HepG2 (cell line): ENCODE results near the gene TRIM44. TPM values are rescaled to one million over a fixed set of nuclear protein-coding genes. Genes with fewer than 3 reads are reported as not detected.

Source experiments
- ATAC-seq: fragments of 200-7000 bp; cut with Tn5 transposase; 3 replicates; pipeline ENCODE4 v1.9.1; 2020; ENCODE audit warnings: mild to moderate bottlenecking, moderate library complexity
- BruUV-seq: library from RNA; stranded (reverse); fragments of 400-500 nt; replicated peaks from 2 replicates; lab custom pipeline; 2021; lab: Mats Ljungman, UMichigan
- CTCF ChIA-PET: fragments of 300-600 bp; formaldehyde crosslinking; extraction: SDS; loops from one replicate; lab custom pipeline; 2021; ENCODE audit warnings: low total read pairs, inconsistent platforms, low intra/inter-chr PET ratio; lab: Yijun Ruan, JAX
- POLR2A ChIA-PET: fragments of 350-600 bp; sonication (Branson Sonifier 250); formaldehyde crosslinking; loops from one replicate; lab custom pipeline; 2020; ENCODE audit warnings: antibody characterized with exemption, inconsistent platforms; lab: Yijun Ruan, JAX
- DNase-seq: peaks from one replicate; pipeline ENCODE4 v3.0.0-alpha.2; 2015; ENCODE audit warnings: low spot score
- FAIRE-seq: peaks from 3 replicates; lab custom pipeline; 2011; peaks lifted over from hg19 to GRCh38; lab: Jason Lieb, UNC
- H2AFZ ChIP-seq: one replicate; pipeline ENCODE4 v1.6.1; 2011; ENCODE audit warnings: low read length, inconsistent platforms
- H3K27ac ChIP-seq: fragments of 300-600 bp; 3 replicates; pipeline ENCODE4 v1.8.0; 2011; ENCODE audit warnings: mixed run types, mild to moderate bottlenecking, mixed read lengths, low read length, inconsistent platforms; ENCODE audit not compliant: insufficient read depth; ENCODE audit errors: extremely low read length
- H3K27me3 ChIP-seq, 2 experiments: fragments of 200-600 bp in 1 of 2; 2 replicates in 1 of 2; 3 replicates in 1 of 2; pipeline versions ENCODE4 v1.6.0 to v1.8.0; 2011; ENCODE audit warnings: low read length in 2 of 2, mild to moderate bottlenecking in 2 of 2, moderate library complexity in 2 of 2, inconsistent platforms in 1 of 2; ENCODE audit not compliant: insufficient read depth in 2 of 2, control insufficient read depth in 1 of 2
- H3K36me3 ChIP-seq, 2 experiments: fragments of 200-600 bp in 1 of 2; replicated peaks in 1 of 2; 2 replicates in 1 of 2; 3 replicates in 1 of 2; pipeline versions ENCODE4 v1.5.1 to v1.8.0; 2011; ENCODE audit warnings: low read length in 2 of 2, inconsistent platforms in 1 of 2; ENCODE audit not compliant: insufficient read depth in 2 of 2, control insufficient read depth in 1 of 2
- H3K4me1 ChIP-seq: 2 replicates; pipeline ENCODE4 v1.5.1; 2012; ENCODE audit warnings: low read length, inconsistent platforms; ENCODE audit not compliant: insufficient read depth
- H3K4me2 ChIP-seq: 2 replicates; pipeline ENCODE4 v1.6.0; 2011; ENCODE audit warnings: low read depth, low read length, inconsistent platforms
- H3K4me3 ChIP-seq, 3 experiments: fragments of 200-600 bp in 1 of 3; sonication (generic), shearing (Covaris generic) in 1 of 3; replicated peaks in 1 of 3; 2 replicates each; pipeline ENCODE4 v1.5.1; 2011 to 2016; ENCODE audit warnings: low read length in 3 of 3, inconsistent platforms in 2 of 3, low read depth in 2 of 3, mild to moderate bottlenecking in 2 of 3, control low read depth in 1 of 3, mixed read lengths in 1 of 3; ENCODE audit not compliant: insufficient read depth in 1 of 3
- H3K79me2 ChIP-seq: one replicate; pipeline ENCODE4 v1.6.1; 2011; ENCODE audit warnings: low read length, inconsistent platforms; ENCODE audit not compliant: insufficient read depth
- H3K9ac ChIP-seq: 2 replicates; pipeline ENCODE4 v1.6.0; 2011; ENCODE audit warnings: mild to moderate bottlenecking, low read depth, low read length, inconsistent platforms; ENCODE audit not compliant: insufficient read depth
- H3K9me3 ChIP-seq: 2 replicates; pipeline ENCODE4 v1.5.1; 2012; ENCODE audit warnings: mild to moderate bottlenecking, low read length
- H4K20me1 ChIP-seq: 2 replicates; pipeline ENCODE4 v1.6.0; 2011; ENCODE audit warnings: inconsistent platforms, mild to moderate bottlenecking, low read length, moderate library complexity; ENCODE audit not compliant: insufficient read depth
- BRD4 ChIP-seq: sonication (generic); formaldehyde crosslinking; IDR thresholded peaks from 2 replicates; pipeline ENCODE4 v1.4.0; 2020; ENCODE audit warnings: missing genetic modification reagents
- HMG20A ChIP-seq: IDR thresholded peaks from 2 replicates; pipeline ENCODE4 v1.6.1; 2016; ENCODE audit warnings: borderline replicate concordance
- HNRNPLL ChIP-seq: fragments of 200-400 bp; formaldehyde crosslinking; IDR thresholded peaks from 2 replicates; pipeline ENCODE4 v1.6.1; 2017; ENCODE audit warnings: mild to moderate bottlenecking, low read depth, low read length; ENCODE audit not compliant: poor library complexity, severe bottlenecking
- HNRNPUL1 ChIP-seq: fragments of 200-400 bp; formaldehyde crosslinking; IDR thresholded peaks from 2 replicates; pipeline ENCODE4 v1.6.1; 2017; ENCODE audit warnings: low read depth, mild to moderate bottlenecking, low read length, moderate library complexity
- LCORL ChIP-seq, 2 experiments: fragments of 450-650 bp in 1 of 2; sonication (generic) in 1 of 2; formaldehyde crosslinking in 1 of 2; IDR thresholded peaks; 2 replicates each; pipeline versions ENCODE4 v1.5.0 to v1.6.1; 2017 to 2020; ENCODE audit warnings: antibody characterized with exemption in 1 of 2, missing genetic modification reagents in 1 of 2
- NKX3-1 ChIP-seq: sonication (generic); formaldehyde crosslinking; IDR thresholded peaks from 2 replicates; pipeline ENCODE4 v1.5.0; 2020; ENCODE audit warnings: missing genetic modification reagents
- PRMT3 ChIP-seq: sonication (generic); formaldehyde crosslinking; IDR thresholded peaks from 2 replicates; pipeline ENCODE4 v1.8.1; 2022; ENCODE audit warnings: low read depth, mild to moderate bottlenecking, moderate library complexity, missing genetic modification reagents, borderline replicate concordance
- STAT5B ChIP-seq: sonication (generic); formaldehyde crosslinking; IDR thresholded peaks from 2 replicates; pipeline ENCODE4 v1.4.0; 2020; ENCODE audit warnings: missing genetic modification reagents
- ZNF234 ChIP-seq: sonication (generic); formaldehyde crosslinking; conservative IDR thresholded peaks from 2 replicates; pipeline ENCODE4 v1.5.1; 2020; ENCODE audit warnings: mild to moderate bottlenecking, missing genetic modification reagents
- ZNF790 ChIP-seq: sonication (generic); formaldehyde crosslinking; IDR thresholded peaks from 2 replicates; pipeline ENCODE4 v1.8.0; 2022; ENCODE audit warnings: missing genetic modification reagents, mild to moderate bottlenecking, borderline replicate concordance
- WGBS: methylation state at CpG from one replicate; pipeline ENCODE4 v1.1.6; 2017; ENCODE audit warnings: low lambda C conversion rate; 5-methylcytosine and 5-hydroxymethylcytosine counted together
- in situ Hi-C: cut with HindIII; loops from 2 replicates; pipeline ENCODE4 v1.10.0; 2017; ENCODE audit warnings: low pct_unique_long_range_greater_than_20kb; ENCODE audit not compliant: extremely low pct_ligation_motif_present
- intact Hi-C: fragments of 100-400 bp; cut with micrococcal nuclease; formaldehyde crosslinking; loops from one replicate; pipeline ENCODE4 v1.10.0; 2022; ENCODE audit not compliant: unreplicated experiment
- polyA plus RNA-seq, 8 experiments: library from polyadenylated mRNA; depleted of rRNA in 3 of 8; stranded (reverse) in 7 of 8; unstranded in 1 of 8; fragments of >200 nt; fragmentation: Illumina TruSeq in 4 of 8; extraction: Trizol in 4 of 8; gene quantifications; 2 replicates each; pipeline versions ENCODE4 v1.2.1 to v1.2.3, GENCODE V29; 2011 to 2016; ENCODE audit warnings: low read depth in 4 of 8, missing spikeins in 1 of 8, mixed read lengths in 1 of 8; ENCODE audit not compliant: insufficient read depth in 1 of 8
- total RNA-seq, 5 experiments: library from RNA; depleted of rRNA; stranded (reverse); fragments of >200 nt; fragmentation: Illumina TruSeq; extraction: Trizol; gene quantifications; 2 replicates each; pipeline ENCODE4 v1.2.3, GENCODE V29; 2016; ENCODE audit warnings: low read depth in 1 of 5
- TF ChIP-seq, protein P1 (sequence below): sonication (generic); formaldehyde crosslinking; IDR thresholded peaks from 2 replicates; pipeline ENCODE4 v1.4.0; 2020; ENCODE audit warnings: missing genetic modification reagents; ENCODE audit errors: not compliant biosample characterization
- TF ChIP-seq, protein P2 (sequence below): sonication (generic); formaldehyde crosslinking; IDR thresholded peaks from 2 replicates; pipeline ENCODE4 v1.5.1; 2020; ENCODE audit warnings: mild to moderate bottlenecking, missing genetic modification reagents, moderate library complexity

Gene TRIM44
- total and polyA plus RNA-seq, 2 of the 13 experiments (the other 11 are each of a cell fraction or from before 2014, with no cell fraction given), result 22.7 to 50.3 TPM

DNA sequence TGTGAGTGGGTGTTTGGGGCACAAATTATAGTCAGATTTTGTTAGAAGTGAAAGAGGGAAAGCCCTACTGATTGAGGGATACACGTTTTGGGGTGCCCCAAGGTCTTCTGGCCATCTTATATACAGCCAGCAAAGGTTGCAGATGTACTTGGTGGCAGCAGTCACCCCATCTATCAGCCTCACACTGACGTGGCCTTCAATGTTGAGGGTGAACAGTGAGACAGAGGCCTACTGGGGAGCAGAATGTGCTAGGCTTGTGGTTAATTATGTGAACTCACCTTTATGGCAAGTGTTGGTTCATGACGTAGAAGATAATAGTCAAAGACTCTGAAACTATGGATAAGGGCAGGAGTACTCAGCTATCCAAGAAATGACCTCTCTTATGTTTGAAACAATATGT, 121.2 kb downstream of the TRIM44 start:
- Histone ChIP-seq H4K20me1 (no peaks in the 10 kb centered on the region), H3K27me3 (no peaks in the 10 kb centered on the region), H3K27ac (no peak overlapping the region), H3K79me2 (no peaks in the 10 kb centered on the region), H3K36me3 (peaks cover 3 to 4% of the 10 kb centered on the region in 2 experiments; a peak in 2 of 5 replicates), H3K9me3 (no peaks in the 10 kb centered on the region), H3K4me3 (no peak overlapping the region), H3K4me2 (no peak overlapping the region), H3K4me1 (no peaks in the 10 kb centered on the region), H2AFZ (no peak overlapping the region), H3K9ac (no peak overlapping the region)
- DNase-seq (no peak), ATAC-seq (no peak), FAIRE-seq (no peak)
- intact Hi-C loops, result no loop called here
- 87% methylated on average over 3 of the region's 3 CpGs for WGBS
- no TSS peak for BruUV-seq
- ChIA-PET CTCF (no interaction called here), POLR2A (no interaction called here)
- in situ Hi-C loops, result no loop called here
- TF ChIP-seq STAT5B (no peak), LCORL (IDR thresholded peaks at IDR 0.05) (no peak), LCORL (CRISPR knock-in tag; IDR thresholded peaks at IDR 0.05) (no peak), BRD4 (CRISPR knock-in tag) (no peak), ZNF790 (CRISPR knock-in tag) (no peak), ZNF234 (CRISPR knock-in tag) (no peak), HNRNPLL (no peak), NKX3-1 (CRISPR knock-in tag) (no peak), HNRNPUL1 (no peak), PRMT3 (CRISPR knock-in tag) (no peak), HMG20A (CRISPR knock-in tag) (no peak)
- TF ChIP-seq, protein P1, sequence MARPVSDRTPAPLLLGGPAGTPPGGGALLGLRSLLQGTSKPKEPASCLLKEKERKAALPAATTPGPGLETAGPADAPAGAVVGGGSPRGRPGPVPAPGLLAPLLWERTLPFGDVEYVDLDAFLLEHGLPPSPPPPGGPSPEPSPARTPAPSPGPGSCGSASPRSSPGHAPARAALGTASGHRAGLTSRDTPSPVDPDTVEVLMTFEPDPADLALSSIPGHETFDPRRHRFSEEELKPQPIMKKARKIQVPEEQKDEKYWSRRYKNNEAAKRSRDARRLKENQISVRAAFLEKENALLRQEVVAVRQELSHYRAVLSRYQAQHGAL (CRISPR knock-in tag), result no peak
- TF ChIP-seq, protein P2, sequence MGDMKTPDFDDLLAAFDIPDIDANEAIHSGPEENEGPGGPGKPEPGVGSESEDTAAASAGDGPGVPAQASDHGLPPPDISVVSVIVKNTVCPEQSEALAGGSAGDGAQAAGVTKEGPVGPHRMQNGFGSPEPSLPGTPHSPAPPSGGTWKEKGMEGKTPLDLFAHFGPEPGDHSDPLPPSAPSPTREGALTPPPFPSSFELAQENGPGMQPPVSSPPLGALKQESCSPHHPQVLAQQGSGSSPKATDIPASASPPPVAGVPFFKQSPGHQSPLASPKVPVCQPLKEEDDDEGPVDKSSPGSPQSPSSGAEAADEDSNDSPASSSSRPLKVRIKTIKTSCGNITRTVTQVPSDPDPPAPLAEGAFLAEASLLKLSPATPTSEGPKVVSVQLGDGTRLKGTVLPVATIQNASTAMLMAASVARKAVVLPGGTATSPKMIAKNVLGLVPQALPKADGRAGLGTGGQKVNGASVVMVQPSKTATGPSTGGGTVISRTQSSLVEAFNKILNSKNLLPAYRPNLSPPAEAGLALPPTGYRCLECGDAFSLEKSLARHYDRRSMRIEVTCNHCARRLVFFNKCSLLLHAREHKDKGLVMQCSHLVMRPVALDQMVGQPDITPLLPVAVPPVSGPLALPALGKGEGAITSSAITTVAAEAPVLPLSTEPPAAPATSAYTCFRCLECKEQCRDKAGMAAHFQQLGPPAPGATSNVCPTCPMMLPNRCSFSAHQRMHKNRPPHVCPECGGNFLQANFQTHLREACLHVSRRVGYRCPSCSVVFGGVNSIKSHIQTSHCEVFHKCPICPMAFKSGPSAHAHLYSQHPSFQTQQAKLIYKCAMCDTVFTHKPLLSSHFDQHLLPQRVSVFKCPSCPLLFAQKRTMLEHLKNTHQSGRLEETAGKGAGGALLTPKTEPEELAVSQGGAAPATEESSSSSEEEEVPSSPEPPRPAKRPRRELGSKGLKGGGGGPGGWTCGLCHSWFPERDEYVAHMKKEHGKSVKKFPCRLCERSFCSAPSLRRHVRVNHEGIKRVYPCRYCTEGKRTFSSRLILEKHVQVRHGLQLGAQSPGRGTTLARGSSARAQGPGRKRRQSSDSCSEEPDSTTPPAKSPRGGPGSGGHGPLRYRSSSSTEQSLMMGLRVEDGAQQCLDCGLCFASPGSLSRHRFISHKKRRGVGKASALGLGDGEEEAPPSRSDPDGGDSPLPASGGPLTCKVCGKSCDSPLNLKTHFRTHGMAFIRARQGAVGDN (CRISPR knock-in tag), result no peak
